WTC11 (cell line): Measurements from ENCODE around the gene ELF5. TPM values are rescaled to one million over a fixed set of nuclear protein-coding genes. Genes with fewer than 3 reads are reported as not detected.

Experiments
- ATAC-seq: fragments of 200-7000 bp; cut with Tn5 transposase; 2 replicates; pipeline ENCODE4 v1.10.0; 2021; ENCODE audit warnings: mild to moderate bottlenecking, moderate library complexity
- CTCF ChIA-PET: fragments of 300-600 bp; sonication (Branson Sonifier 250); formaldehyde crosslinking; loops from one replicate; lab custom pipeline; 2021; ENCODE audit warnings: antibody characterized with exemption; lab: Charles Lee
- POLR2A ChIA-PET: fragments of 350-600 bp; sonication (Branson Sonifier 250); formaldehyde crosslinking; loops from one replicate; lab custom pipeline; 2021; ENCODE audit warnings: antibody characterized with exemption; lab: Charles Lee
- DNase-seq: peaks from one replicate; pipeline ENCODE4 v3.0.0; 2021; ENCODE audit warnings: low spot score
- H3K27ac Mint-ChIP-seq: 2 replicates; pipeline ENCODE4 v1.8.0; 2021; ENCODE audit warnings: mixed read lengths
- H3K27me3 Mint-ChIP-seq: 2 replicates; pipeline ENCODE4 v1.8.0; 2021; ENCODE audit warnings: low read depth, mild to moderate bottlenecking, moderate library complexity, mixed read lengths
- H3K36me3 Mint-ChIP-seq: 2 replicates; pipeline ENCODE4 v1.8.0; 2021; ENCODE audit warnings: mixed read lengths
- H3K4me1 Mint-ChIP-seq: 2 replicates; pipeline ENCODE4 v1.8.0; 2022; ENCODE audit warnings: mixed read lengths
- H3K4me3 Mint-ChIP-seq: 2 replicates; pipeline ENCODE4 v1.8.0; 2021; ENCODE audit warnings: mild to moderate bottlenecking, moderate library complexity, mixed read lengths
- H3K9me3 Mint-ChIP-seq: 2 replicates; pipeline ENCODE4 v1.8.0; 2021; ENCODE audit warnings: mixed read lengths
- AR ChIP-seq: fragments of 250-450 bp; sonication (Bioruptor Pico); IDR thresholded peaks from 2 replicates; pipeline ENCODE4 v1.9.0; 2021; ENCODE audit warnings: mild to moderate bottlenecking
- E2F4 ChIP-seq: sonication (generic); formaldehyde crosslinking; IDR thresholded peaks from 2 replicates; pipeline ENCODE4 v1.8.1; 2022; ENCODE audit warnings: low read depth, mild to moderate bottlenecking, moderate library complexity, missing genetic modification reagents, borderline replicate concordance
- FOXJ3 ChIP-seq: sonication (generic); formaldehyde crosslinking; IDR thresholded peaks from 2 replicates; pipeline ENCODE4 v1.9.0; 2021; ENCODE audit warnings: missing genetic modification reagents, mild to moderate bottlenecking, borderline replicate concordance
- FOXP4 ChIP-seq: sonication (generic); formaldehyde crosslinking; IDR thresholded peaks from 2 replicates; pipeline ENCODE4 v1.8.0; 2022; ENCODE audit warnings: mild to moderate bottlenecking, missing genetic modification reagents
- MLX ChIP-seq: sonication (generic); formaldehyde crosslinking; IDR thresholded peaks from 2 replicates; pipeline ENCODE4 v1.8.1; 2023; ENCODE audit warnings: mild to moderate bottlenecking, missing genetic modification reagents, moderate library complexity
- RORB ChIP-seq: fragments of 250-450 bp; sonication (Bioruptor Pico); IDR thresholded peaks from 2 replicates; pipeline ENCODE4 v1.9.0; 2021; ENCODE audit warnings: mild to moderate bottlenecking
- SMAD3 ChIP-seq: sonication (generic); formaldehyde crosslinking; IDR thresholded peaks from 2 replicates; pipeline ENCODE4 v1.8.0; 2022; ENCODE audit warnings: missing genetic modification reagents, mild to moderate bottlenecking, borderline replicate concordance
- SOX15 ChIP-seq: fragments of 250-450 bp; sonication (Bioruptor Pico); IDR thresholded peaks from 2 replicates; pipeline ENCODE4 v1.9.0; 2021; ENCODE audit warnings: mild to moderate bottlenecking
- ZMAT4 ChIP-seq: fragments of 250-450 bp; sonication (Bioruptor Pico); IDR thresholded peaks from 2 replicates; pipeline ENCODE4 v1.9.0; 2021; ENCODE audit warnings: mild to moderate bottlenecking
- ZNF281 ChIP-seq: sonication (generic); formaldehyde crosslinking; IDR thresholded peaks from 2 replicates; pipeline ENCODE4 v1.8.0; 2023; ENCODE audit warnings: mild to moderate bottlenecking, missing genetic modification reagents
- ZNF317 ChIP-seq: sonication (generic); formaldehyde crosslinking; IDR thresholded peaks from 2 replicates; pipeline ENCODE4 v1.8.1; 2023; ENCODE audit warnings: low read depth, mild to moderate bottlenecking, moderate library complexity, missing genetic modification reagents, borderline replicate concordance
- ZNF425 ChIP-seq: fragments of 250-450 bp; sonication (Bioruptor Pico); conservative IDR thresholded peaks from 2 replicates; pipeline ENCODE4 v1.9.0; 2021; ENCODE audit warnings: mild to moderate bottlenecking
- total RNA-seq: library from RNA; stranded (reverse); gene quantifications from 3 replicates; pipeline ENCODE4 v1.2.3, GENCODE V29; 2021

The ELF5 gene
- total RNA-seq, 1 experiment from 2014 or later: not detected

GRCh38 chr11:34530545-34531234 is 17.1 kb upstream of the ELF5 start (continued):
- TF ChIP-seq ZNF425 (CRISPR knock-in tag): no peak

- no peaks in the 10 kb centered on the region for H3K36me3 Mint-ChIP-seq
- POLR2A ChIA-PET: no interaction called here
- peaks cover 12% of the 10 kb centered on the region for H3K9me3 Mint-ChIP-seq
- ATAC-seq: no peak
- no peaks in the 10 kb centered on the region for H3K4me1 Mint-ChIP-seq
- no peak for DNase-seq
- H3K4me3 Mint-ChIP-seq: no peak overlapping the region
- no peaks in the 10 kb centered on the region; the same call in 1 of the 2 replicates for H3K27me3 Mint-ChIP-seq
- H3K27ac Mint-ChIP-seq: no peak overlapping the region
- TF ChIP-seq FOXJ3 (CRISPR knock-in tag) (no peak), SOX15 (CRISPR knock-in tag) (no peak), ZNF281 (CRISPR knock-in tag) (no peak), SMAD3 (CRISPR knock-in tag) (no peak), ZNF317 (CRISPR knock-in tag) (no peak), E2F4 (CRISPR knock-in tag) (no peak), AR (CRISPR knock-in tag) (no peak), MLX (CRISPR knock-in tag) (no peak), FOXP4 (CRISPR knock-in tag) (no peak), ZMAT4 (no peak), ZNF425 (CRISPR knock-in tag) (no peak), RORB (CRISPR knock-in tag) (no peak)
- CTCF ChIA-PET: no interaction called here
These were observed 16.0 kb upstream of the ELF5 start for GRCh38 chr11:34529643-34530042.
